22Rv1 (cell line): Measurements from ENCODE around the gene LMBR1.
A peak's percentile ranks its signal among the peaks of the same experiment; 100 is the strongest.
"Not testable (repeated sequence)": the region's sequence is repeated elsewhere in the genome, so short reads cannot be mapped to it uniquely, and the experiment has no call there.

Experiments used
- H3K27ac ChIP-seq: fragments of 450-650 bp; 2 replicates; pipeline ENCODE4 v1.5.1; 2017
- ZFX ChIP-seq: fragments of 450-650 bp; IDR thresholded peaks from 2 replicates; pipeline ENCODE4 v1.6.1; 2017; ENCODE audit warnings: antibody characterized with exemption, borderline replicate concordance
- TF ChIP-seq, protein P1 (sequence below): fragments of 450-650 bp; IDR thresholded peaks from 2 replicates; pipeline ENCODE4 v1.5.1; 2017; ENCODE audit warnings: mild to moderate bottlenecking

Gene LMBR1

GRCh38 chr7:156642306-156643045 is 250.5 kb downstream of the LMBR1 start:
- no peak for TF ChIP-seq ZFX
- TF ChIP-seq, protein P1, sequence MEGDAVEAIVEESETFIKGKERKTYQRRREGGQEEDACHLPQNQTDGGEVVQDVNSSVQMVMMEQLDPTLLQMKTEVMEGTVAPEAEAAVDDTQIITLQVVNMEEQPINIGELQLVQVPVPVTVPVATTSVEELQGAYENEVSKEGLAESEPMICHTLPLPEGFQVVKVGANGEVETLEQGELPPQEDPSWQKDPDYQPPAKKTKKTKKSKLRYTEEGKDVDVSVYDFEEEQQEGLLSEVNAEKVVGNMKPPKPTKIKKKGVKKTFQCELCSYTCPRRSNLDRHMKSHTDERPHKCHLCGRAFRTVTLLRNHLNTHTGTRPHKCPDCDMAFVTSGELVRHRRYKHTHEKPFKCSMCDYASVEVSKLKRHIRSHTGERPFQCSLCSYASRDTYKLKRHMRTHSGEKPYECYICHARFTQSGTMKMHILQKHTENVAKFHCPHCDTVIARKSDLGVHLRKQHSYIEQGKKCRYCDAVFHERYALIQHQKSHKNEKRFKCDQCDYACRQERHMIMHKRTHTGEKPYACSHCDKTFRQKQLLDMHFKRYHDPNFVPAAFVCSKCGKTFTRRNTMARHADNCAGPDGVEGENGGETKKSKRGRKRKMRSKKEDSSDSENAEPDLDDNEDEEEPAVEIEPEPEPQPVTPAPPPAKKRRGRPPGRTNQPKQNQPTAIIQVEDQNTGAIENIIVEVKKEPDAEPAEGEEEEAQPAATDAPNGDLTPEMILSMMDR: no peak
- H3K27ac ChIP-seq: no peak overlapping the region

GRCh38 chr7:156640949-156641485 is 252.0 kb downstream of the LMBR1 start:
- TF ChIP-seq, protein P1: no peak
- TF ChIP-seq ZFX: no peak
- peak overlapping the region; percentile 51 for H3K27ac ChIP-seq

DNA sequence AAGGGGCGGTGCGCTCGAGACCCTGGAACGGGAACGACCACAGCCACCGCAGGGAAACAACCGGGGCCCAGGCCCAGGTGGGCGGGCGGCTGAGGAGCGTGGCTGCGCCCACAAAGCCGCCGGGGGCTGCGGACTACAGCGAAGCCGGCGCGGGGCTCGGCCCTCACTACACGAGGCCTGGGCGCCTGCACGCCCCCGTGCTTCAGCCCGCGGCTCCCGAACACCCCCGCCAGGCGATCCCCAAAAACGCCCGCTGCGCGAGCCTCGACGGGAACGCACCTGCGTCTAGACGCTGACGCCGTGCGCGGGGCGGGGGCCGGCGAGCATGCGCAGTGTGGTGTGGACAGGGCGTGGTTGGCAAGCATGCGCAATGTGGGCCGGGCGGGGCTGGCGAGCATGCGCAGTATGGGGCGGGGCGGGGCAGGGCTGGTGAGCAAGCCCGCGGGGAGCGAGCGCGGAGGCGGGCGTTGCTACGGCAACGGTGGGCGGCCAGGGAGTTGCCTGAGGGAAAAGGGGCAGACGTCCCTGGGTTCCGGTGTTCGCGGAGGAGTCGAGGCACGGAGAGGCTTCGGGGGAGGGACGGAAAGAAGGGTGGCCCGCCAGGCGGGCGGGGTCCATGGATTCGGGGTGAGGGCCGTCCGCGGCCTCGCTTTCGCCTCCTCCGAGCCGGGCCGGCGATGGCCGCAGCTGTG is 252.6 kb downstream of the LMBR1 start, which contains the start of gene RNF32:
TSS of gene RNF32 (plus strand) at position 518 of the 692 bp plus-strand sequence. CDS start 3,104 bp downstream, outside the sequence.
- peak within 1 kb of the TSS; percentile 51 for H3K27ac ChIP-seq
- no peak for TF ChIP-seq ZFX
- TF ChIP-seq, protein P1: no peak

GRCh38 chr7:156639426-156640256 is 253.3 kb downstream of the LMBR1 start:
- no peak for TF ChIP-seq ZFX
- TF ChIP-seq, protein P1: no peak
- H3K27ac ChIP-seq: peak overlapping the region; percentile 51

- TF ChIP-seq, protein P1: no peak
- TF ChIP-seq ZFX: no peak
- H3K27ac ChIP-seq: no peak overlapping the region
Measured at GRCh38 chr7:156638443-156639077, 254.4 kb downstream of the LMBR1 start.

GRCh38 chr7:156637093-156637492 is 255.9 kb downstream of the LMBR1 start:
- not testable (repeated sequence) for H3K27ac ChIP-seq
